ENCODE data around the gene MYO3B.

The MYO3B gene

DNA sequence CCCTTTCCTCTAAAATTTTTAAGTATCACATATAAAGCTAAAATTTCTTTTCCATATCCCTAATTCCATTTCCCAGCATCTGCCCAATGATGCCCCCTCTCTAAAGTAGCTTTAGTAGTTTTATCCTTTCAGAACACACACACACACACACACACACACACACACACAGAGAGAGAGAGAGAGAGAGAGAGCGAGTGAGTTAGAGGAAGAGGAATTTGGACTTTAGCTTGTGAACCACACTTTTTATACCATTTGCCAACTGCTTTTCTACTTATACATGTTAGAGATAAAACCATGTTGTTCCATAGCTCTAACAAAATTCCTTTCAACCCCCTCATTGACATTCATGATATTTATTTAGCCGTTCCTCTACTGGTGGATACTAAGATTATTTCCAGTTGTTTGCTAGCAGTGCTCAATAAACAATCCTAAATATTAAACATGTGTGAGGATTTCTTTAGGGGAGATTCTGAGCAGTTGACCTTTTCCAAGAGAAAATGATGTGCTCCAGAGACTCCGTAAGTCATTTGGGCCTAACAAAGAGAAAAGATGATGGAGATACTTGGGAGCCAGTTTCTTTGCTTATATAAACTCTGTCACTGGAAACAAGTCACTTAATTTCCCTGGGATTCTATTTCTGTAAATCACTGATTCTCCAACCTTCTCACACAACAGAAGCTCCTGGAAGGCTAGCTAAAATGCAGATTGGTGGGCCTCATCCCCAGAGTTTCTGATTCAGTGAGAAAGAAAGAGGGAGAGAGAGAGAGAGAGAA is 307.5 kb downstream of the MYO3B start:
- no peak for DNase-seq

DNA sequence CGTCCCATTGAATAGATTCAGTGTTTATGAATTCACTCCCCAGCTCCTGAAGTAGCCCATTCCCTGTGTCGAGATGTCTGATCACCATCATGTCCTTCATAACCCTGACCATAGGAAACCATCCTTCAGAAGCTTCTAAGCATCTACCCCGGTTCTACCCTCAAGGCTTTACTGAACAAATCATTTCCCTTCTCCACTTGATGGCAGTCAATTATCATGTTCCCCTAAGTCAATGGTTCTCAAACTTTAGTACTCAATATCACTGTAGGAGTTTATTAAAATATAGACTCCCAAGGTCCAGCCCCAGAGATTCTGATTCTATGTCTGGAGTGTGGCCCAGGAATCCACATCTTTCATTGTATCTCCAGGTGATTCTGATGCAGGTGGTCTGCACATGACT is 308.8 kb downstream of the MYO3B start:
- no peak for DNase-seq

DNA sequence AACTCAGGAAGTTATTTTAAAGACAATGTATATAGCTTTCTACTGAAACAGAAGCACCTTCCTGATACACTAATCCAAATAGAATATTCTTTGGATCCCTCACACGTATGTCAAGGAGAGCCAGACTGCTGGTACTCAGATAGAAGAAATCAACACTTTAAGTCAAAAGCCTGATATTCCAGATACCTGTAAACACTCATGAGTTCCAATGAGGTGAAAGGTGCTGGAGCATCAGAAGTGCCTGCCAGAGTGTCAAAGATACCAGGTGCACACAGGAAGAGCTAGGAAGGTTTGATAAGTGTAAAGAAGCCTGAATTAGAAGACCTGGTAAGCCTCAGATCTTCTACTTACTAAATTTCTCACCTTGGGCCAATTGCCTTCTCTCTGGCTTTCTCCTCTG is 310.9 kb downstream of the MYO3B start:
- DNase-seq: no peak

DNA sequence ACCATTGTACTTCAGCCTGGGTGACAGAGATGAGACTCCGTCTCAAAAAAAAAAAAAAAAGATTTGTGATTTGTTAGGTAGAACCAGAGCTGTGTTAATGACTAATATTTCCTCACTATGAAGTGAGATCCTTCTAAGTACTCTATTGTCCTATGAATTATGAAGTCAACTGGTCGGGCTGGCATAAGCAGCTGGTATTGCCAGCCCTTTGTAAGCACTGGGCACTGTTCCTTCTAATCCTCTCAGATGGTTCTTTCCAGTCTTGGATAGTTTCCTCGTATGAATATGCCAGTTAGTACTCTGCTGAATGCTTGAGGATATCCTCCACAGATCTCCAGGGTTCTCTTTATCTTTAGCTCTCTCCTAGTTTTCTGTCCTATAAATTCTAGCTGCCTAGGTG is 314.1 kb downstream of the MYO3B start:
- DNase-seq: no peak

DNA sequence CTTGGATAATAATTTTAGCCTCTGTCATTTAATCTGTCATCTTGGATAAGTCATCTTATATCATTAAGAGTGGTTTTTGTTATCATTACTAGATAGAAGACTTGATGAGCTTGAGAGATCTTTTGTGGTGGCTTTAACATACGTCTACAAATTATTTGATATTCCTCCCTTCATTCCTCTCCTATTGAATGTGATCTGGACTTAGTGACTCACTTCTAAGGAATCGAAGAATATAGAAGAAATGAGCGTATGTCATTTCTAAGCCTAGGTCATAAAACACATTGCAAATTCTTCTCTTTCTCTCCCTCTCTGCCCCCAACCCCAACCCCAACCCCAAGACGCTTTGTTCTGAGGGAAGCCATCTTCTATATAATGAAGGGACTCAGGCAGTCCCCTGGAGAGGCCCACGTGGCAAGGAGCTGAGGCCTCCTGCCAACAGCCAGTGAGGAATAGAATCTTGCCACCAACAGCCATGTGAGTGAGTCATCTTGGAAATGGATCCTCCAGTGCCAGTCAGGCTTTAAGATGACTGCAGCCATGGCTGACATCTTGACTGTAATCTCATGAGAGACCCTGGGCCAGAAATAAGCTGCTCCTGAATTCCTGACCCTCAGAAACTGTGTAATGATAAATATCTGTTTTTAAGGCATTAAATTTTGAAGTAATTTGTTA is 315.6 kb downstream of the MYO3B start:
- no peak for DNase-seq

DNA sequence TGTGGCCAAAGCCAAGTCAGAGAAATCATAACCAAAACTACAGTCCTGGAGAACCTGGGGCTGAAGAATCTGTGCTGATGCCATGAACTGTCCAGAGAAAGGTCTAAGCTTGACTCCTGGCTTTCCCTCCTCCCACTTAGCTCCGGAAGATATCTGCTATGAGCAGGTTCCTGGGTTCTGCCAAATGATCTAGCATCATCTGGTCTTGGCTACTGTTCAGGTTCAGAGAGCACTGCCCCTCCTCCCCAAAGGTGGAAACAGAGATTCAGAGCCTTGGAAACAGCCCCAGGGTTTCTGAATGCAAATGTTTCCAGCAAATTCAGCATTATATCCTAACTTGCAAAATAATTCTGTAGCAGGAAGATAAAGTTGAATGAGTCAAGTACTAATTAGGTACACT is 317.9 kb downstream of the MYO3B start:
- DNase-seq: no peak

DNA sequence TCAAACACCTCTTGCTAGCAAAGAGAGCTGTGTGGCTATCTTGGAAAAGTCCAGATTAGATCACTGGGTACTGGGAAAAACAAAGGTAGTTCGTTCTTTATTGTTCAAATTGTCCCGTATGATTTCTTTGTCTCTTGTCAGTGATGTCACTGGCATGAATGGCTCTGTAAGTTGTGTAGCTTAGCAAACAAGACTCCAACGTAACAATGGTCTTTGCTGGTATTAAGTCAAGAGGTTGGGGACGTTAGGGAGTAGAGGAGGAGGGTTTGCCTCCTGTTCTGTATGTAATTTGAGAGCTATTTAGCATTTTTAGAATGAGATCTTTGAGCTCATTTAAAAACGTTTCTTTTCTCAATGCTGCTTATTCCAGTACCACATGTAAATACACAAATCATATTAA is 320.7 kb downstream of the MYO3B start:
- no peak for DNase-seq

DNA sequence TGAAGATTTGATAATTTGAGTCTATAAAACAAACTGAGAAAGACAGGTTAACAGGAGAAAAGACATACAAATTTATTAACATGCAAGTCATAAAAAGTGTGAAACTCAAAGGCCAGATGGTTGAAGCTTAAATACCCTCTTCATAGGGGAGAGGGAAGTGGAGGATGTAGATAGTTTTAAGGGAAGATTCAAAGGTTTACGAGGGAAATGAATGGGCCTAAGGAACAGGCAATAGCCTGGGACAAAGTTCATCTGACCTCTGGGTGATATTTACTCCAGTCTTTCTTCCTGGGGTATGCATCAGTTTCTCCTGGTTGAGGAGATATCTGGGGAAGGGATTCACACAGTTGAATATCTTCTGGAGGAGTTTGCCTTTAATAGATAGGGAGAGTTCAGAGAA is 322.2 kb downstream of the MYO3B start:
- no peak for DNase-seq

DNA sequence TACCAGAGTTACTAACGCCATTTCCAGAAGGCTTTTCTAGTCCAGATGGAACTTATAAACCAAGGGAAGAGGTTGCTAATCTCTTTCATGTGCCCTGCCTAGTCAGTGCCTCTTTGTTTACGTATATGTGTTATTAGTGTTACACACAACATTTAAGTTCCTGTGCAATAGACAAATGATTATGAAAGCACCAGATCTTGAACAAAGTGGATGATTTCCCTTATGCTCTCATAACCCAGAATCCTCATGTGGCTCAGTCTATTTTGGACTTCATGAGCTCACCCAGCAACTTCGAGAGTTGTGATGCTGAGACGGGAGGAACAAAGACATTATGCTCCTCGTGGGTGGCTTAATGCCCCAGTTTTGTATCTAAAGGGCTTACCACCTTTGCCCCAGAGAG is 322.8 kb downstream of the MYO3B start:
- no peak for DNase-seq

DNA sequence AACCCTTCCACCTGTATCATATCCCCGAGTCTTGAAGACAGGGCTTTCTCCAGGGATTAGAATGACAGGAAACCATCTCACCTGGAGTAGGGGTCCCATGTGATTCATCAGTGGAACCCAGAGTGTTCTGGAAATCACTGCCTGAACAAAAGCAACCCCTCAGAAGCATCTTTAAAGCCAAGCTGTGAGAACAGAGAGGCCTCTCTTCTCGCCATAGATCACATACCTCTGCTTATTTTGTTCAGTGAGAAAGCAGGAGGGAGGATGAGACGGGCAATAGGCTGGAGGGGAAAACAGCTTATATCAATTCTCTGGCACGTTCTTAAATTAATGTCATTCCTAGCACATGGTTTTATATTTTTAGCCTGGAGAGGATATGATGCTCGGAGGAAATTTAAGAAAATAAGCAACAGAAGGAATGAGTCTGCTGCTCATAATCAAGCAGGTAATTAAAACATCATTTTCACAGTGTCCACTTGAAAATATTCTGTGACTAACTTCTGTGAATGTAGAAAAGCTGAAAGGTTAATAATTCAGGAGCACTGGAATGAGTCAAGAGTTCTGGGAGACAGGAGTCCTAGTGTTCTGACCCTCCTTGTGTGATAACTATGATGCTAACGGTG is 323.6 kb downstream of the MYO3B start:
- DNase-seq: no peak

DNA sequence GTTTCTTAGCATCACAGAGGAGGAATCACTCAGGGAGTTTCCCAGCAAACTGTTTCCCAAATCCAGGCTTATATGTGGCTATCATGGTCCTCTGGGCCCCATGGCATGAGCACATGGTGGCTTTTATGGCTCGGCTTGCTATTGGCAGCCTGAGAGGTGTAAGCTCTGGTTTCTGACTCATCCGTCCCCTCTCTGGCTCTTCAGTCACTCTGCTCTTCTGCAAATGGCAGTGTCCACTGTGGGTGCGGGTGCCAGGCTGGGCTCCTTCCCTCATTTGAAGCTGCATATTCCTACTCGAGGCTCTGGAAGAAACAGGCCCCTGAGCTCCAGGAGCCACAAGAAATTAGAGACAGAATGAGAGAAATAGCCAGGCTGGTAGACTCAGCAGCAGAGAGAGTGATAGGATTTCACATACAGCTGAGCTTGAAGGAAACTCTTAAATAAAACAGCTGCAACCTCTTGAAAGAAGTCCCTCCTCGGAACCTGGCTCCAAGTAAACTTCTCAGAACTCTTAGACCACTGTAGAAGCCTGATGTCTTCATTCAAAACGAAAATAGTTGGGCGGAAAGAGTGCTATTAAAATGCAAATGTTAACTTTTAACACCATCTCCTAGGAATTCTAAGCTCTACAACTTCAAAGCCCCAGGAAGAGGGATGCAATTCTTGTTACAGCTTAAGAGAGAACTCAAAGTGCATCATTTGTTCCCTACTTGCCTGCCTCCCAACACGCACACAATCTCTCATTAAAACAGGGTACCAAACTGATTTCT is 324.6 kb downstream of the MYO3B start:
- no peak for DNase-seq

DNA sequence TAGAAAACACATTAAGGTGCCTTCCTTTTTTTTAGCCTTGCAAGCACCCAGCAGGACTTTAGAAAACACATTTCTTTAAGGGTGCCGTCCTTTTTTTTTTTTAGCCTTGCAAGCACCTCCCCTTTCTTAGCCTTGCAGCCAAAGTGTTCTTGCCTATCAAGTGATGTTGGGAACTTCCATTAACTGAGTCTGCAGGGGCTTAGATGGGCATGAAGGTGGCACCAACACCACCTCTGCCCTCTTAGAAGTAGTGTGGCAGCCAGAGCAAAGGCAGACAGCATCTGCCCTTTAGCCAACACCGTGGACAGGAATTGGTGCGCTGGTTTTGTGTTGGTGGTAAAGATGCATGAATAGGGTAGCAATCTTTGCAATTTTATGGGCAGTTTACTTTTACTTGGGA is 325.6 kb downstream of the MYO3B start:
- no peak for DNase-seq

DNA sequence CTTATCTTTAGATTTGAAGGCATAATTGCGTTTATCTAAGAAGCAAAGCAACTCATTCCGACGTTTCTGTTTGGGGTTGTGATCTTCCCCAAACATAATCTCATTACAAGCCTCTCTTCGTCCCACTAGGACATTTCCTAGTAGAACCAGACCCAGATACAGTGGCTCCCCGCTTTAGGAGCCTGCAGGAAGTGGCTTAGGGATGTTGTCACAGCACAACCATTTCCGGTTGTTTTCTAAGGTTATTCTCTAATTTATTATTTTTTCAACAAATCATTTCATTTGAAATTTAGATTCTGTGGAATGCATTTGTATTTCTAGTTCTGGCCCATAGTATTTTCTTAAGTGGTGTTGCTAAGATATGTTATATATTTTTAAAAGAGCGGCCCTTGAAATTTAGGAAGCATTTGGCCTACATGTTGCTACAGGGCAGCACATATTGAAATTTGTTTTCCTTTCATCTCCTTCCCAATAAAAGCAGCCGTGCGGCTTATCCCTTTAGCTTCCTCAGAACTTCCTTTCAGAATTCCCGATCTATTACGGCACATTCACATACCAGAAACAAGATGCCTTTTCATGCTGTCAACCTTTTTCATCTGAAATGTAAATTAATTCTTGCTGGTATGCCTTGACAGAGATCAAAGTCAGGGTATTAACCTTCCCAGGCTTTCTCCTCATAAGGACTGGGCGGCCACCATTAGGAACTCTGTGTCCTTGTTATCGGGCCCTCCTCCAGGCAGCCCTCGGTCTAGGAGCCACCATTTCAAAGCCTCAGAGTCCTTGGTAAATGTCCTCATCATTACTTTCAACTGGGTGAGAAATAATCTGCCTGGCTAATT is 326.2 kb downstream of the MYO3B start:
- DNase-seq: no peak

DNA sequence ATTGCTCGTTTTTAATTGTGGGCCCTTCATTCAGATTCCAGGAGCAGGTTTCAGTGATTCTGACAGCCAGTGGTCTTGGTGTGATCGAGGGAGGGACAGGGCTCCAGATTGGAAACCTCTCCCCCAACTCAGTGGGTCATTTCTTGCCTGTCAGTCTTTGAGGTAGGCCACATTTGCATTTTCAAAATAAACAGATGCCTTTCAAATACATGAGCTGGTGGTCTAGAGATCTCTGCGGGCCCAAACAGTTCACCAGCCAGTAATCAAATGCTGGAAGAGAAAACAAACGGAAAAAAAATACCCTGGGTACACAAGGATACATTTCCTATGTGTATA is 326.8 kb downstream of the MYO3B start:
- DNase-seq: no peak

DNA sequence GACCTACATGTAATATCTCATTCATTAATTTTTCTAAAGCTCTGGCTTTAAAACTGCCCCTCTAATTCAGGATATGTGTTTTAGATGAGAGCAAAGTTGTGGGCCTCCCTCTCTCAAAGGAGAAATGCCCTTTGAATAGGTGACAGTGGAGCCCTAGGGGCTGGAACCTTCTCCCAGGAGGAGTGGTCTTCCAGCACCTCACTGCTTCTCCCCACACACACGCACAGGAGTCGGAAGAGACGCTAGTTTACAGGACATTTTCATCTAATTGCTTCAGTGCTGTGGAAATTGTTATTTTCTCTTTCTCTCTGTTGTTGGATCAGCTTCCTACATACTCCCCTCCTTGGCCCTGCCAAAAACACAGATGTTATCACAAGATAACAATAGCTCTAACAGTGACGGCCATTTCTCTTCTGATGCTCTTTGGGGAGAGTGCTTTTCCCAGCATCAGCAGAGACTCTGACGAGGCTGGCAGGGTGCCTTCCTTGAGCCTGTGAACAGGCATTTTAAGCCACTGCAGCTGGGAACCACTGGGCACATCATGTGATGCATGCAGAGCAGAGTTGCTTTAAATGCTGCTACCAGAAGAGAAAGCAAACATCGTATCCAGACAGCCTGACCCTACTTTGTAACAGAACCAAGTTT is 327.8 kb downstream of the MYO3B start:
- no peak for DNase-seq

DNA sequence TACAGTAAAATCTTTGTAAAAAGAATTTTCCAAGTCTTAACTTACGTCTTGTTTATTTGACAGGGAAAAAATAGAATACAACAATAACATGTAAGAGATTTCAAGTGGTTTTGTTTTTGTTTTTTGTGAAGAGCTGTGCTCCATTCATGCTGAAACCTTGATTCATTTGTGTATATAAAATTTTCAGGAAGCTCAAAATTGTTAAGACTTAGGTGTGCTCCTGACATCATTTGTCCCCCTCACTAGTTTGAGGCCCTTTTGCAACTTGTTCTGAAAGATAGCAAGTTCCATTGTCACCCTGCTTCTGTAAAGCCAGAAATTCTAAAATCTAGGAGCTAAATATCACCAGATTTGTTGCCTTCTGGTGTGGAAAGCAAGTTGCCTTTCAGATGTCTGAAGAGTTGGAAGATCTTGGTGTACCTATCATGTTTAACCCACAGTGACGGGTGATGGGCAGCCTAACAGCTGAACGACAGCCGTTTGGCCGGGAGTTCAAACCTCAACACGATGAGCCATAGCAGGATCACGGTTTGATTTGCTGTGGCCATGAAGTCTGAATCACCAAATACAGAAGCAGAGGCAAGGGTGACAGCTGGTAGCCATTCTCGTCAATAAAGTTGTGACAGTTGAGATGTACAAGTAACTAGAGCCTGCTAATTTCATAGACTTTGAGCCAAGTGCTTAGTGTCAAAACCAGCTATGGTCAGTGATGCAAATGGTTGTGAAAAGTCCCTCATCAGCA is 331.7 kb downstream of the MYO3B start:
- no peak for DNase-seq

DNA sequence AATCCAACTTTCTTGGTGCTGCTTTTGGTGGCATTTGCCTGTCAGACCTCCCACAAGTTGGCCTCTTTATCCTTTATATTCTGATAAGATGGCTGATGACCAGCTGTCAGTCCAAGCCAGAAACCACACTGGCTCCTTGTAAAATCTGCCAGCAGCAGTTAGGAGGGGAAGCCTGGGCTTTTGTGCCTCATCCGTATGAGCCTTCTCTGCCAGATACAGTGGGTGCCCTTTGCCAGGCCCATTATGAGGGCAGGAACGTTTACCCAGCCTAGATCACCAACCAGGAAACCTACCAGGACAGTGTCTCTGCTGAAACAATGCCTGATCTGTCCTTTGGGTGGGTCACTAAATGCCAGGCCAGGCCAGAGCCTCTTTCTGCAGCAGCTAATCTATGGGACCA is 334.3 kb downstream of the MYO3B start:
- DNase-seq: peak; percentile 23

DNA sequence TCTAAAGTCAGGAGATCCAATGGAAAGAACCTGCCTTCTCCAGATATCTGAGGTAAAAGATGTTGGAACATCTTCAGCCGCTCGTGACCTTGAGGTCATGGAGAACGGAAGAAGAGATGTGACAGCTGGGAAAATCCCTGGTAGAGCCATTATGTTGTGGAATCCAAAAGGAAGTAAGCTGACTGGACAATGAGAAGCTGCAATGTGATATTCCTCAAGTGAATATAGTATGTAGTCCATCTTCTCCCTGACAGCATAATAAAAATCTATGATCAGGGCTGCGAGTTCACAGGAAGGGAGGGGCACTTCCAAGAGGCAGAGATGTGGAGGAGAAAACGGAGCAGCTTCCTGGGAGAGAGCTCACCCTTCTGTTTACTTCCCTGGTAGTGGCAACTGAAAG is 336.2 kb downstream of the MYO3B start:
- no peak for DNase-seq

DNA sequence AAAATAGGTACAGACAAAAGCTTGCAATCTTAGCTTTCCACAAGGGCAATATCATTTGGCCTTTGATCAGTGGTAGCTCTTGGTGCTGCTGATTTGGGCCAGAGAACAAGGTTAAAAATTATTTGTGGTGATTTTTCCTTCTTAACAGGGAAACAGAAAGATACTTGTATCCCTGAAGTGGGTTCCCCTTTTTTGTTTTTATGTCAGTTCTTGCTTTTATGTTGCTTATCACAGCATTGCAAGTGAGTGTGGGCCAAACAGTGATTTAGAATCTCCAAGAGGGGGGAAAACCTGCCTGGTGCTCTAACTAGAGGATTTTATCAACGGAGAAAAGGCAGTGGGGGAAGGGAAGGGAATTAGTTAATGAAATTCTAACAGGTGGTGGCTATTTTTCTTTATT is 339.6 kb downstream of the MYO3B start:
- no peak for DNase-seq

DNA sequence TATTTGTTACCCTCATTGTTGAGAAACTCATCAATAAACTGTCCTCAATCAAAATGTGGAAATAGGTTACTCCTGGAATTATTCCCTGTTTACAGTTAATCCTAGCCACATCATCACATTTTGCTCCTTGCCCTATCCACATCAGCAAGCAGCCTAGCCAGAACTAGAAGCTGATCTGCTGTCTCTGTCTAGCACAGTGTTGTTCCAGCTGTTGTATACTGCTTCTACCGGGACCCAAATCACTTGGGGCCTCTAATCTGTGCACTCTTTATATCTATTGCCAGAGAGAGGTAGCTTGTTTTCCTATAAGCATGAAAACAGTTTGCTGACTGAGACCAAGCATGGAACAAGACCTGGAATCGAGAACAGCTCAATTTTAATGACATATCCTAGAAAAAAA is 341.0 kb downstream of the MYO3B start:
- no peak for DNase-seq

DNA sequence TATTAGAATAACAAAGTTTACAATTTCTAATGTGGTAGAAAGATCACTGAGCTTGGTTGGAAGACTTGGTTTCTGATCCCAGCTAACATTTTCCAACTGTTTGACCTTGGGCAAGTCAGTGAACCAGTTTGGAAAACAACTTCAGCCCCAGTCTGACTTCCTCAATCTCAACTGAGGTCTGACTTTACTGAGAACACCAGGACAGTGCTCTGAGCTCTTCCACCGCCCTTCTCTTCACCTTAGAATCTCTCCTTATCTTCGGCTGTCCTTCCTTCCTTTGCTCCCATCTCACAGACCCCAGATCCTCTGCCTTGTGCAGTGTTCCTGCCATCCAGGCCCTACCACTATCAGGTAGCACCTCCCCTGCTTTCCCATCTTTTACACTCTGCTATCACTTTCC is 343.4 kb downstream of the MYO3B start:
- no peak for DNase-seq

DNA sequence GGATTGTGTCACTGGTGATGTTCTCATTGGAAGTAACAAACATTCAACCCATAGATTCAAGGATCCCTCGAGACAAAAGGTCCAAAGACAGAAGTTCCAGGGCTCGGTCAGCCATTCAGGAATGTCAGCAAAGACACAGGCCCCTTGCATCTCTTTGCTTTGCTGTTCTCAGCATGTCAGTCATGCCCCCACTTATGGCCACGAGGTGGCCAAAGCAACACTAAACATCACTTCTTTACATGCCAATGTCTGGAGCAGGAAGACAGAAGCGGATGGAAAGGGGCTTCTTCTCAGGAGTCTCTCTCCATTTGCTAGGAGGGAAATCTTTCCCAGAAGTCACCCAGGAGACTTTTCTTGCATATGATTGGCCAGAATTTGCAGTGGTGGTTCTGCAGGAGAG is 345.6 kb downstream of the MYO3B start:
- DNase-seq: no peak

Measured in retina (tissue), 1 donor.